Measurements from ENCODE around the gene DENND1B. TPM values are rescaled to one million over a fixed set of nuclear protein-coding genes. Genes with fewer than 3 reads are reported as not detected.
A peak's percentile ranks its signal among the peaks of the same experiment; 100 is the strongest.

Gene DENND1B
- total and polyA plus RNA-seq, 4 donors, result 1.7 to 13.7 (median 7.9) TPM

- no peaks in the 10 kb centered on the region for H3K27me3 ChIP-seq (ENCODE audit: control insufficient read depth in 4 of 4, insufficient read depth in 4 of 4, low read length in 3 of 4)
- no peak overlapping the region for H3K4me3 ChIP-seq (ENCODE audit: low read depth in 1 of 3, low read length in 3 of 3)
- H3K27ac ChIP-seq (ENCODE audit: low read depth in 1 of 2, low read length in 2 of 2), result peak overlapping the region in 1 of 2 donors; percentile 35
- 15% methylated on average over 2 of the region's 2 CpGs for WGBS
- TF ChIP-seq JUND (IDR thresholded peaks at IDR 0.05) (no peak), FOXA1 (IDR thresholded peaks at IDR 0.05) (no peak), RAD21 (IDR thresholded peaks at IDR 0.05) (peak; percentile 85 to 86), EGR1 (IDR thresholded peaks at IDR 0.05; ENCODE audit: low read depth in 2 of 2) (no peak), FOXA2 (IDR thresholded peaks at IDR 0.05) (no peak), CTCF (IDR thresholded peaks at IDR 0.05; ENCODE audit: low read depth, low read length, missing input control) (peak; percentile 50)
- DNase-seq (ENCODE audit: low spot score), result no peak
- no peaks in the 10 kb centered on the region for H3K9me3 ChIP-seq (ENCODE audit: control insufficient read depth in 4 of 4, low read length in 3 of 4)
- H3K36me3 ChIP-seq (ENCODE audit: control insufficient read depth in 4 of 4, insufficient read depth in 3 of 4, low read depth in 1 of 4, low read length in 3 of 4), result peaks cover 0 to 3% (median 0%) of the 10 kb centered on the region in 4 donors
- no peak overlapping the region for H3K9ac ChIP-seq (ENCODE audit: low read depth in 1 of 2, low read length in 2 of 2)
- H3K4me1 ChIP-seq (ENCODE audit: control insufficient read depth in 4 of 4, insufficient read depth in 4 of 4, low read length in 3 of 4), result peaks cover 1 to 35% (median 19%) of the 10 kb centered on the region in 4 donors
These were observed 156.2 kb downstream of the DENND1B start for GRCh38 chr1:197619008-197619640.

- Histone ChIP-seq H3K9me3 (ENCODE audit: control insufficient read depth in 4 of 4, low read length in 3 of 4) (no peaks in the 10 kb centered on the region), H3K36me3 (ENCODE audit: control insufficient read depth in 4 of 4, insufficient read depth in 3 of 4, low read depth in 1 of 4, low read length in 3 of 4) (peaks cover 0 to 3% (median 0%) of the 10 kb centered on the region in 4 donors), H3K9ac (ENCODE audit: low read depth in 1 of 2, low read length in 2 of 2) (no peak overlapping the region), H3K27ac (ENCODE audit: low read depth in 1 of 2, low read length in 2 of 2) (no peak overlapping the region), H3K4me1 (ENCODE audit: control insufficient read depth in 4 of 4, insufficient read depth in 4 of 4, low read length in 3 of 4) (peaks cover 1 to 35% (median 19%) of the 10 kb centered on the region in 4 donors), H3K4me3 (ENCODE audit: low read depth in 1 of 3, low read length in 3 of 3) (no peak overlapping the region), H3K27me3 (ENCODE audit: control insufficient read depth in 4 of 4, insufficient read depth in 4 of 4, low read length in 3 of 4) (no peaks in the 10 kb centered on the region)
- WGBS, result 33% methylated on average over 3 of the region's 3 CpGs
- no peak for DNase-seq (ENCODE audit: low spot score)
- TF ChIP-seq NR2F2 (IDR thresholded peaks at IDR 0.05) (no peak), TAF1 (conservative IDR thresholded peaks at IDR 0.05) (no peak), CTCF (IDR thresholded peaks at IDR 0.05; ENCODE audit: low read depth, low read length, missing input control) (no peak)
These were observed 157.2 kb downstream of the DENND1B start for GRCh38 chr1:197618061-197618460.

- no peak overlapping the region for H3K4me3 ChIP-seq (ENCODE audit: low read depth in 1 of 3, low read length in 3 of 3)
- no peaks in the 10 kb centered on the region for H3K9me3 ChIP-seq (ENCODE audit: control insufficient read depth in 4 of 4, low read length in 3 of 4)
- no peaks in the 10 kb centered on the region for H3K27me3 ChIP-seq (ENCODE audit: control insufficient read depth in 4 of 4, insufficient read depth in 4 of 4, low read length in 3 of 4)
- peaks cover 0 to 3% (median 0%) of the 10 kb centered on the region in 4 donors for H3K36me3 ChIP-seq (ENCODE audit: control insufficient read depth in 4 of 4, insufficient read depth in 3 of 4, low read depth in 1 of 4, low read length in 3 of 4)
- no peak overlapping the region for H3K27ac ChIP-seq (ENCODE audit: low read depth in 1 of 2, low read length in 2 of 2)
- no peak for TF ChIP-seq YY1 (IDR thresholded peaks at IDR 0.05)
- TF ChIP-seq MAX (IDR thresholded peaks at IDR 0.05), result no peak
- TF ChIP-seq EGR1 (IDR thresholded peaks at IDR 0.05; ENCODE audit: low read depth in 2 of 2), result no peak
- peak; percentile 18 to 37 for TF ChIP-seq HNF4A (conservative IDR thresholded peaks at IDR 0.05)
- no peak for TF ChIP-seq SP1 (IDR thresholded peaks at IDR 0.05)
- no peak for TF ChIP-seq JUND (IDR thresholded peaks at IDR 0.05)
- no peak for TF ChIP-seq CTCF (IDR thresholded peaks at IDR 0.05; ENCODE audit: low read depth, low read length, missing input control)
- no peak for DNase-seq (ENCODE audit: low spot score)
- 25% methylated on average over 2 of the region's 2 CpGs for WGBS
- no peak overlapping the region for H3K9ac ChIP-seq (ENCODE audit: low read depth in 1 of 2, low read length in 2 of 2)
- H3K4me1 ChIP-seq (ENCODE audit: control insufficient read depth in 4 of 4, insufficient read depth in 4 of 4, low read length in 3 of 4), result peaks cover 1 to 22% (median 15%) of the 10 kb centered on the region in 4 donors
These were observed 159.6 kb downstream of the DENND1B start for GRCh38 chr1:197615693-197616011.

All from liver (tissue), 9 donors.